Stimulated activated CD4-positive, alpha-beta T cell treated with anti-CD3 and anti-CD28 coated beads, Interleukin-12 subunit alpha, Interleukin-12 subunit beta, amount 100 ng/mL, for 48 hours (primary cell): ENCODE results near the gene ACYP2.

Source experiments
- DNase-seq, 3 donors: peaks; one replicate each; pipeline ENCODE4 v3.0.0-alpha.2; 2020; ENCODE audit warnings: low read depth in 2 of 3, low spot score in 1 of 3

The ACYP2 gene

DNA sequence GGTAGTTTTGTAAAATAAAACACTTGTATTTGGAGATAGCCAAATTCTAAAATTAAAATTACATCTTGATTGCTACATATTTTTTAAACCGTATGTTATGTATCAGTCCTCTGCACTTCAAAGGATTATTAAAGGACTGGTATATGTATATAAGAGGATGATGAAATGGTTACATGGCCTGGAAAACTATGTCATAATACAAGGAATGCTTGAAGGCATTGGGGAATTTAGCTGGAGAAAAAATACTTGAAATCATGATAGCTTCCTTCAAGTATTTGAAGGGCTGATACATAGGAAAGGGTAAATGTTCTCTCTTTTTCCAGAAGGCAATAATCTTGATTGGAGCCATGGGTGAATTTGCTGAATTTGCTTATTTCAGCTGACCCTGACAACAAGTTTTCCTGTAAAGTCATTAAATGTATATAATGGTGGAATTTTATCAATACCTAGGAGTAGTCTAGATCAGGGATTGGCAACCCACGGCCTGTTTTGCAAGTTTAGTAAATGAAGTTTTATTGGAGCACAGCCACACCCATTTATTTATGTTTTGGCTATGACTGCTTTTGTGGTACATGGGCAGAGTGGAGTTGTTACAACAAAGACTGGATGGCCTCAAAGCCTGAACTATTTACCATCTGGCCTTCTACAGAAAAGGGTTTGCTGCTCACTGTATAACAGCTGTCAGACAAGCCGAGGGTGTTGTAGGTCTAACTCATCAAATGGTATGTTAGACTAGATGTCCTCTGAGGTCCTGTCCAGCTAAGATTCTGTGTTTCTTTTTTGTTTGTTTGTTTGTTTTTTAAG lies 34.4 kb downstream of the ACYP2 start:
- DNase-seq = no peak

DNA sequence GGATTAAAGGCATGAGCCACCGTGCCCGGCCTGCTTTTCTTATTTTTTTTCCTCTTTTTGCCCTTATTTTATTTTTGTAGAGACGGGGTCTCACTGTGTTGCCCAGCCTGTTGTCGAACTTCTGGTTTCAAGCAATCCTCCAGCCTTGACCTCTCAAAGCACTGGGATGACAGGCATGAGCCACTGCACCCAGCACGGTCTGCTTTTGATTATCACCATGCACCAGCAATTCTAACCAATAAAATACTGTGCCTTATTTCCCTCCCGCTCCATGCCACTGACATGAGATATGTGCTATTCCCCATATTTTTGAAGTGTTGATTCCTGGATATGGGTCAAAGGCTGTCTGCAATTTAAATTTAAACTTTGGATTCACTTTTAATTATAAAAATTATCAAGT lies 42.9 kb downstream of the ACYP2 start:
- DNase-seq = no peak

DNA sequence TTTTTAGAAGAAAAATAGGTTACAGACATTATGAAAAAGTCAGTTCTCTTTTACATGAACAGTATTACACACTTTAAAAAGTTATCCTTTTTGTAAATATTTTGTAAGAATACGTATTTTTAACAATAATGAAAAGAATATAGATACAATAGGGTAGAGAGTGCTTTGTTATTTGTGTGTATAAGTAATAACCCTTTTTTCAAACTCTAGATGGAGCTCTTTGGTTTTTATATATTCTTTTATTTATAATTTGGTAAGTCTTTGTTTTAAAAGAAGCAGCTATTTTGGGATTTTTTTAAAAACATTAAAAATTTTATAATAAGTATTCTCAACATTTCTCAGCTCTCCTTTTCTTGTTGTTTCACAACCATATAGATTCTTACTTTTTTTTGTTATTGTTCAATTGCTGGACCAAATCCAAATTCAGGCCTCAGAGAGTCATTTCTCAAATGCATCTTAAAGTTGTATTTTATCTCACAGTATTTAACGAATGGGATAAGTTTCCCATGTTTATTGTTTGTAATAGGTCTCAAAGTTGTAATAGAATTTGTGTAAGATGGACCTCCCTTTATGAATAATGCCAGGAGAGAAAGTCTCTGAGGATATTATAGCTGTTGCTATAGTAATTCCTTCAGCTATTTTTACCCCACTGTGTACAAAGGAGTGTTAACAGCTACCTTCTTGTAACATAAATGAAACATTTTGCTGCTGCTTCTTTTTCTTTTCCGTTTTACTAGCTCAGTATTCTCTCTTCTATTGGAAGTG lies 46.4 kb downstream of the ACYP2 start:
- DNase-seq = no peak

DNA sequence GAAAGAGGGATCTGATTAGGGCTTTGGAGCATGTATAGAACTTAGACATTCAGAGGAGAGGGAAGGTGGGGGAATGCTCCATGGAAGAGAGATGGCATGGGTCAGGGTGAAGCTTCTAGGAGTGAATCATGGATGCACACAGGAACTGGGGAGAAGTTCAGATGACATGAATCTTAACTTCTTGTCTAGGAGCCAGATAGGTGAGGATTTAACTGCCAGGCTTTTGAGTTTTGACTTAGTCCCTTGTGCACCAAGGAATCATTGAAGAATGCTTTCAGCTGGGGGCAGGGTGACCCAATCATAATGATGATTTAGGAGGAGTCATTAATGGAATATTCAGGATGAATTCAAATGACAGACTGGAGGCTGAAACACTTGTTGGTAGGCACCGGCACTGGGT lies 48.7 kb downstream of the ACYP2 start:
- DNase-seq = no peak

DNA sequence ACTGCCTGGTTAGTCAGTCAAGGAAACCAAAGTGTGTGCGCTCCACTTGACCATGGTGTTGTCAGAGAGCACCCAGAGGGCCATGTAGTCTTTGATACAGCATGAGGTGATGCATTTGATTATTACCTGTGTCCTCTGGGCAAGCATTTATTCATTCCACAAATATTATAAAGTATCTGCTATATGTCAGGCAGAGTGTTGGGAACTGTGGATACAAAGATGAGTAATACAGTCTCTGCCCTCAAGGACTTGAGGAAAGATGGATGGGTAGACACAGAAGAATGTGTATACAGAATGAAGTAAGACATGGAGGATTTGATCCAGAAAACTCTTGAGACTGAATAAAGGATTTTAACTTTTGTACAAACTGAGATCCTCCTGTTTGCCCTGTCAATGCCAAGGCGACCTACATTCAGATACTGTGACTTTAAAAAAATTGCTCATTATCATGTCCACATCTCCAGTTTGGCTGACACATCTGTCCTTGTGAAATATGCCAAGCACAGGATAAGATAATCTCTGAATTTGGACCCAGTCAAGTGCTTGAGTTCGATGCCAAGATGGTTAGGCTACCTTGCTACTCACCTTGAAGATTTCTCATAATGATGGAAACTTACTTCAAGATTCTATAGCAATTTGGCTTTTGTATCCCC lies 50.8 kb downstream of the ACYP2 start:
- no peak for DNase-seq

DNA sequence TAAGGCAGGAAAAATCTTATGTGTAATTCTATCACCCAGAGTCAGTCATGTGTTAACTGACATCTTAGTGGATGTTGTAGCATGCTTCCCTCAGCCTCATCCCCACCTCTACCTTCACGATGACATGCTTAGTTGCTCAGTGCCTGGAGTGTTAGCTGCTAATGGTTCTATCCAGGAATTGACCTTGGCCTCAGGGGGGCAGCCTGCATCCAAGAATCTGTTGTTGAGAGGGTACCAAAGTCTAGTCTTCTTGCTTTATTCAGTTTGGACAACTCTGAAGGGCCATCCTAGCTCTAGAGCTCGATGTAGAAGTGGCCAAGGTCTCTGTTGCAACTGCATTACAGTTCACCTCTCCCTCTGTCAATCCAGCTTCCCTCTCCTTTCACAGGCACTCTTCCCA lies 61.2 kb downstream of the ACYP2 start:
- DNase-seq = no peak

DNA sequence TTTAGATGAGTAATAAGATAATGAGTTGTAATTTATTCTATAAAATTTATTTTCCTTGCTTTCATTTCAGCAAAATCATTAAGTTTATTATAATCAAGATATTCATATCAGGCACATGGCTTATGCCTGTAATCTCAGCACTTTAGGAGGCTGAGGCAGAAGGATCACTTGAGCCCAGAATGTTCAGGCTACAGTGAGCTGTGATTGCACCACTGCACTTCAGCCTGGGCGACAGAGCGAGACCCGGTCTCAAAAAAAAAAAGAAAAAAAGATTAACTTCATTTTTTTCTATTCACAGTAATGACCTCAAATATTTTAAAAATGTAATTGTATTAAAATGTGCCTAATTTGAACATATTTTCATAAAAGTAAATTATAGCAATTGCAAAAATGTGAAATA lies 67.9 kb downstream of the ACYP2 start:
- no peak for DNase-seq

DNA sequence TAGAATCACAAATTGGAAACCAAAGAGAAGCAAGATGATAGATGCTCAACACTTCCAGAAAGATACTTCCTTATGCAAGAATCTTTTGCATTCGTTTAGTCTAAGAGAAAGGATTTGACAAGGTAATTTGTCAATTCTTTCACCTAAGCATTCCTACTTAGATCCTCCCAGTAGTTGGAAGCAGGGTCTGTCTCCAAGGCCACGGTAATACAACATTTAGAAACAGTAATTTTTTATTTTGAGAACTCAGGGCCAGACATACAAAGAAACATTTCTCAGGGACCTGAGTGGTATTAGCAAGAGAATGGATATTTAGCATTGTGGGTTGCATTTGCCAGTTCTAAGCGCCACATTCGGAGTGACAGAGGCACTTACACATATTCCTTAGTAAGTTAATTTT lies 68.6 kb downstream of the ACYP2 start:
- no peak for DNase-seq

DNA sequence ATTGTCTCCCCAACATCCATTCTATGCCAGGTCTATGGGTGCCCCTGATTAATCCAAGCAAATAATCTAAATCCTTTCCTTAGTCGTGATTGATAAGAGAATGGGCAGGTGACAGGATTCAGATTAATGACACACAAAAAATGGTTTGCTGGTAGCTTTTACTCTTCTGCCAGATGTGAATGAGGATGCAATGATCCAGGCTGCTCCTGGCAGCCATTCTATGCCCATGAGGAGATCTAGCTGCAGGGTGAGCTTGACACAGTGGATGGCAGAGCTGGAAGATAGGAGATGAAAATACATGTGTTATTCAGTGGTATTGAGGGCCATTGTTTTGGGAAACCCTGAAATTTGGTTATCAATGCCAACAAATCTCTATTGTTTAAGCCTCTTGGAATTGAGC lies 69.7 kb downstream of the ACYP2 start:
- no peak for DNase-seq

DNA sequence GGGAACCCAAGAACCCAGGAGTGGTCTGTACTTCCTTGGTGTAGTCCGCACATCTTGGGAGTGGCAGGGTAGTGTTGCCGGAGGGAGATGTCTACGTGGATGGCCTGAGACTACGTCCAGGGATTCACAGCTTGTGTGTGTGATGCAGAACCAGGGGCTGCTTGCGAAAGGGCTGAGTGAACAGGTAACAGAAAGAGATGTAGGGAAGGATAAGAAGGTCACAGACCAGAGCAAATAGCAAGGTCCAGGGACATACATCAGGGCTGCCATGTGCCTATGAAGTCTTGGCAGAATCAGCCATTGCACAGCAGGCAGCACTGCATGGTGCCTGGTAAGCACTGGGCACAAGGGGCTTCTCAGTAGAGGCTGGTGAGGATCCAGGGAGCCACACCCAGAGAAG lies 71.9 kb downstream of the ACYP2 start:
- no peak for DNase-seq

DNA sequence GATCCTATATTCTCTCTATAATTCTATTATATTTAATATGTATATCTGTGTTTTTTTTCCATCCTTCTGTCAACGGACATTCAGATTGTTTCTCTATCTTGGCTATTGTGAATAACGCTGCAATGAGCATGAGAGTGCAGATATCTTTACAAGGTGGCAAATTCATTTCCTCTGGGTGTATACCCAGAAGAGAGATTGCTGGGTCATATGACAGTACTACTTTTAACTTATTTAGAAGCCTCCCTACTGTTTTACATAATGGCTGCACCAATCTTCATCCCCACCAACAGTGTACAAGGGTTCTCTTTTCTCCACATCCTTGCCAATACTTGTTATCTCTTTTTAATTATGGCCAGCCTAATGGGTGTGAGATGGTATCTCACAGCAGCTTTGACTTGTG lies 74.1 kb downstream of the ACYP2 start:
- no peak for DNase-seq

DNA sequence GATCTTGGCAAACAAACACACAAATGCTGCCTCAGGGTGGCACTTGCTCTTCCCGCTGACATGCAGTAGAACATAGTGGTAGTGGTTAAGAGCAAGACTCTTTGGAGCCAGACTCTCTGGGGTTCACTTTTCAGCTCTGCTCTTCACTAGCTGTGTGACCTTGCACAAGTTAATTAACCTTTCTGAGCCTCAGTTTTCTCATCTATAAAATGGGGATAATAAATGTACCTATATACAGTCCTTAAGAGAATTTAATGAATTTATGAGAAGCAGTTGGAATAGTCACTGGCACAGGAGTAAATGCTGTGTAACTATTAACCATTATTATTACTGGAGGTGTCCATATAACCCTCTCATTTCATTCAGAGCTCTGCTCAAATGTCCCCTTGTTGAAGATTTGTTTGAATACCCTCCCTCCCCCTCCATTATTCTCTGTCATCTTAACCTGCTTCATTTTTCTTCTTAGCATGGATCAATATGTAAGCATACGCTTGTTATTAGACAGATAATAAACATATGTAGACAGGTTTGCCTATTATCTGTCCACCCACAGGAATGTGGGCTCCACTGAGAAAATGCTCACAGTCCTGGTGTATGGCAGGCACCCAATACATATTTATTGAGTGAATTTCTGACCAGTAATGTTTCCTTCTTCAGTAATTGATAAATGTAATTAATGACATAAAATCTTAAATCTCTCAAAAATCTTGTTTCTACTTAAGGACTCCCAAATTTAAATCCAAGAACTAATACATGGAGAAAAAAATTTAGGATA lies 76.1 kb downstream of the ACYP2 start:
- no peak for DNase-seq

DNA sequence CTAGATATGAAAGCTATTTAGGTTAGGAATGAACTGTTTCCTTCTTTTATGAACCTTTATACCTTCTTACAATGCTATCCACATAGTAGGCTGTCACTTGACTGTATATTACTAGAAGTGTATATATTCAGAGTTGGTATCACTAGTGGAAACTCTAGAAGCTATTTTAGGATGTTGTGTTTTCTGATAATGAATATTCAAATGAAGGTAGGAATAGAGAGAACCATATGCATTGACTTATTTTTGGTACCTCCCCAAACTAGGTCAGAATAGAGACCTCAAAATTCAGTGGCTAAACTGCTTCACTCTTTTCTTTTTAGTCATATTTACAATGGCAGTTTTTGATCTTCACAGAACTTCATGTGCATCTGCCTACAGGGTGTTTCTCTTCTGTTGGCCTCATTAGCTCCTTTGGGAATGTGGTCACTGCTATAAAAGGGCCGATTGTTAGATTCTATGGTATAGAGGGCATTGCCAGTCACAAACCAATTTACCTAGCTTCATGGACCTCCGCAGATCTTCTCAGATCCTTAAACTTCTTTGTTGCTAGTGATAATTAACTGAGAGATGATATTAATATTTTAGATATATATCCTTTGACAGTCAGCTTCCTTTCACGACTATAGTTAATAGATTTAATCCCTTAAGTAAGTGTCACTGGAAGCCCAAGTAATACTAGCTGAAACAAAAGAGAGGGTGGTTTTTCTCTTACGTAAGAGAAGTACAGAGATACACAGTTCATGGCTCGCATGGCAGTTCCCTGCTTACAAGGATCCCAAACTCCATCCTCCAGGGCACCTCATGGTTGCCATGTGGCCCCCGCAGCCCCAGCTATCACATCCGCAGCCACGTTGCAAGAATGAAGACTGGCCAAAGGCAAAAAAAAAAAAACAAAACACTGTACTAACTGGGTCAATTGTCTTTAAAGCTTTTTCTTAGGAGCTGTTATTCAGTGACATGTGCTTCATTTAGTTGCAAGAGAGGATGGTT lies 79.6 kb downstream of the ACYP2 start:
- no peak for DNase-seq

DNA sequence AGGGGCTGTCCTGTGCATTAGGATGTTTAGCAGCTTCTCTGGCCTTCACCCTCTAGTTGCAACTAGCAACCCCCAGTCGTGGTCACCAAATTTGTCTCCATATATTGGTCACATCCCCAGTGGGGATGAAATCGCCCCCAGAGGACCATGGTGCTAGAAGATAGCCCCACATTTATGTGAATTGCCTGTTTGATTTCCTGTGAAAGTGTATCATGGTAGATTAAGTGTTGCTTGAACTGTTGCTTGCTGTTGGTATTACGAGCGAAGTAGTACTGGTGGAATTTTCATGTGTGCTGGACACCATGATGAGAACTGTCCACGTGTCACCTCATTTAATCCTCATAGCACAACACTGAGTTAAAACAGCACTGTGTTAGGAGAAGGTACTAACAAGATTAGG lies 81.2 kb downstream of the ACYP2 start:
- DNase-seq = no peak

DNA sequence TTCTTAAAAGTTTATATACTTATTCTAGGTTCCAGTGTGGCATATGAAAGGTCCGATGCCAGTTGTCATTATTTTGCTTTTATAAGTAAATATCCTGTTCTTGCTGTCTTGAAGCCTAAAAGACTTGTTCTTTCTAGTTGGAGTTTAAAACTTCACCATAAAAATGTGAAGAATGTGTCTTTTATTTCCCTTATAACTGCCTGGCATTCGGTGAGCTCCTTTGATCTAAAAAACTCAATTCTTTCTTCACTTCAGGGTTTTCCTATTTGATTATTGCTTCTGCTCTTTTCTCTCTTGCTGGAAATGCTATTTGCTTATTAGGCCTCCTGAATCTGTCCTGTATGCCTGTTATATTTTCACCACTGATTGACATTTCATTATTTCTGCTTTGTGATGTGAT lies 89.1 kb downstream of the ACYP2 start:
- no peak for DNase-seq

DNA sequence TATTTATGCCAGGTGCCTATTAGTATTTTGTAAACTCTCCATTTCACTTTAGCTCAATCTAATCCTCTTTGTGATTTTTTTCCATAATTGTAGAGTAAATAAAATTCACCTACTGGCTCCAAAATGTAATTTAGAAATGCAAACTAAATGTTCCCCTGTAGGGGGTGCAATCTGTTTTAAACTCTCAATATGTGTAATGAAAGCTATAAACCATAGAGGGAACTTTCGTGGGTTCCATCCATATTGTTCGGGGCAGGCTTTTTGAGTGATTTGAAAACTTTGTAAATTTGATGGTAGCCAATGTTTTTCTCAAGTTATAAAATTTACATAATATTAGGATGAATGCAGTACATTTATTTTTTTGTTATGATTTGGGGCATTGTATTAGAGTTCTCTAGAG lies 91.2 kb downstream of the ACYP2 start:
- DNase-seq = no peak

DNA sequence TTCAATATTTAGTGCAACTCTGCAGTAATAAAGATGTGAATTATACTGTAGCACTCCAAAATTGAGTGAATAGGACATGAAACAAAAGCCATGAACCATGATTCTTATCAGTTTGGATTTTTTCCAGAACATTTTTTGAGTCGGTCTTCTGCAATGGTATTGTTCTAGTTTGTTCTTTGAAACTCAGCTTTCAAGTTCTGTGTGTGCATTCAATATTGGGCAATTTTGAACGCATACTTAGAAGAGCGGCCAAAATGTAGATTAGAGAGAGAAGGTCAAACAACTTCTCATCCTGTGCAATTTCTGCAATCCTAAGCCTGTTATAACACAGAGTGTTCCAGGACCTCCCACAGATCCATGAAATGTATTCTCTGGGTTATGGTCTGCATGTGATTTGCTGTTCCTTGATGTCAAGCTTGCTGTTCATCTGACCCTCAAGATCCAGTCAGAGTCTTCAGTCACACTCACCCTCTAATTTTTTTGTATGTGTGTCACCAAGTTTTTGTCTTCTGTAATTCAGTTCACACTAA lies 92.3 kb downstream of the ACYP2 start:
- DNase-seq = no peak

DNA sequence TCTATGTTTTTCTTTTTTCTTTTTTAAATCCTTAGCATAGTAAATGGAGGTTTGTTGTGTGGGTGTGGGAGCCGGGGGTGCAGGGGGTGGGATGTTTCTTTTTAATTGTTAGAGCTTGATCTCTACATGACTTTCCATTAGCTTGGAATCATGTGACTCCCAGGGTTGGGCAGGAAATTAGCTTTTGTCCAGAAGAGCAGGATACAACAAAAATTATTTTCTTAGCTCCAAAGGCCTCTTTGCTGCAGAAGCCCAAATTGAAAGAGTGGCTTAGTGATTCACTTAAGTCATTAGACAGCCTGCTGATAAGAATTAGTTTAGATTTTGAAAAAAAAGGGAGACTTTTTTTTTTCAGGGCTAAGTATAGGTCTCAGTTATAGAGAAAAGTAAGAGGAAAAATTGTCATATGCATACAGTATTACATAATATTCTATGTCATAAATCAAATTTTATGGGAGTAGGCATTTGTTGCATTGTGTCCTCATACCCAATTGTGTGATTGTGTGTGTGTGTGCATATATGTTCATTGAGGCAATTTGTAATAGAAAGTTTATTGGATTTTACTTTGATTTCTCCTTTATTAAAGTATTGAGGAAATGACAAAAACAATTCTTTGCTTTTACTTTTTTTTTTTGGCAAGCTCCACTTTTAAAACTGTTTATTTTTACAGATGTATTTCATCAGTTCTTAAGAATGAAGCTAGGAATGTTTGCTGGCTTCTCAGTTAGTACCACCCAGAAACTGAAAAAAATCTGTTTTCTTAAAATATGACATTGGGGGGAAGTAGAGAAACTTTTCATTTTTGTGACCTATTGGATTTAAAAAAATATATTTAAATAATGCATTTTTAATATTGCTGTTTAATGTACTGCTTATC lies 93.2 kb downstream of the ACYP2 start:
- no peak for DNase-seq

DNA sequence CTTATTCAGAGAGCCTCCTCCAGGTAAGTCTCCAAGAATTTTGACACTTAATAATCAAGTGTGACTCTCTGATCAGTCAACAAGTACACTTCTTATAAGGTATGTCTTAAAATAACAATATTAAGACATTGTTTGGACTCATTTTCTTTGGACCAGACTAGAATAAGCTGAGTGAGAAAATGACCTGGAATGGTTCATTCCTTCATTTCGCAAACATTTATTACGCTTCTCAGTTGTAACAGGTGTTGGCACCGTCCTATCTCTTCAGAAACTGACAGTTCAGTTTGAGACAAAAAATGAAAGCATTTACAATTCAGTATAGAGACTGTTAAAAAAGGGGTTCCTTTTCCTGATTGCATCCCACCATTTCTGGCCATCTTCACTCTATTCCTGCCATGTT lies 94.0 kb downstream of the ACYP2 start:
- no peak for DNase-seq
